SK-N-SH (cell line): ENCODE measurements around the gene CERS6. TPM values are rescaled to one million over a fixed set of nuclear protein-coding genes. Genes with fewer than 3 reads are reported as not detected.

Experiments
- CTCF ChIA-PET: fragments of 300-600, 350-600 bp; formaldehyde crosslinking; extraction: SDS; loops from one replicate; lab custom pipeline; 2021; lab: Yijun Ruan, JAX
- POLR2A ChIA-PET: fragments of 350-600 bp; sonication (Branson Sonifier 250); formaldehyde crosslinking; extraction: SDS; loops from one replicate; lab custom pipeline; 2020; ENCODE audit warnings: antibody characterized with exemption, inconsistent platforms; lab: Yijun Ruan, JAX
- DNase-seq: peaks from one replicate; pipeline ENCODE4 v3.0.0; 2012
- H2AFZ ChIP-seq: fragments of 200-600 bp; sonication (generic); 2 replicates; pipeline ENCODE4 v1.8.1; 2016; ENCODE audit warnings: antibody characterized with exemption, mild to moderate bottlenecking, low read depth
- H3F3A ChIP-seq: fragments of 200-600 bp; sonication (generic); replicated peaks from 2 replicates; pipeline ENCODE3; 2016; ENCODE audit warnings: antibody characterized with exemption, mild to moderate bottlenecking; ENCODE audit not compliant: insufficient read depth
- H3K27ac ChIP-seq, 2 experiments: fragments of 200-500 bp in 1 of 2; fragments of 200-600 bp in 1 of 2; sonication (Bioruptor generic) in 1 of 2; sonication (generic), shearing (Covaris generic) in 1 of 2; 2 replicates each; pipeline versions ENCODE4 v1.5.1 to v1.6.1; 2014 to 2016; ENCODE audit warnings: low read depth in 2 of 2, inconsistent platforms in 1 of 2, low read length in 1 of 2, mild to moderate bottlenecking in 1 of 2, mixed read lengths in 1 of 2
- H3K27me3 ChIP-seq: fragments of 200-600 bp; sonication (generic), shearing (Covaris generic); 2 replicates; pipeline ENCODE4 v1.6.1; 2016; ENCODE audit warnings: mixed run types; ENCODE audit not compliant: insufficient read depth
- H3K36me3 ChIP-seq, 2 experiments: fragments of 200-500 bp in 1 of 2; fragments of 200-600 bp in 1 of 2; sonication (Bioruptor generic) in 1 of 2; sonication (generic) in 1 of 2; replicated peaks in 1 of 2; 2 replicates each; pipeline versions ENCODE3 to v1.5.1; 2014 to 2016; ENCODE audit warnings: low read length in 1 of 2, mild to moderate bottlenecking in 1 of 2; ENCODE audit not compliant: insufficient read depth in 2 of 2, control insufficient read depth in 1 of 2
- H3K4me1 ChIP-seq, 2 experiments: fragments of 200-500 bp in 1 of 2; fragments of 200-600 bp in 1 of 2; sonication (Bioruptor generic) in 1 of 2; sonication (generic), shearing (Covaris generic) in 1 of 2; 2 replicates each; pipeline versions ENCODE4 v1.5.1 to v1.6.1; 2014 to 2016; ENCODE audit warnings: low read depth in 1 of 2, low read length in 1 of 2, mixed run types in 1 of 2; ENCODE audit not compliant: insufficient read depth in 2 of 2, control insufficient read depth in 1 of 2
- H3K4me2 ChIP-seq: fragments of 200-600 bp; sonication (generic), shearing (Covaris generic); 2 replicates; pipeline ENCODE4 v1.6.1; 2017; ENCODE audit warnings: mixed run types
- H3K4me3 ChIP-seq, 2 experiments: fragments of 200-500 bp in 1 of 2; fragments of 200-600 bp in 1 of 2; sonication (Bioruptor generic) in 1 of 2; sonication (generic), shearing (Covaris generic) in 1 of 2; 2 replicates each; pipeline versions ENCODE4 v1.5.1 to v1.8.1; 2014 to 2016; ENCODE audit warnings: low read depth in 2 of 2, inconsistent platforms in 1 of 2, low read length in 1 of 2, mild to moderate bottlenecking in 1 of 2, mixed read lengths in 1 of 2, moderate library complexity in 1 of 2
- H3K79me2 ChIP-seq: fragments of 200-600 bp; sonication (generic); 2 replicates; pipeline ENCODE4 v1.8.1; 2017; ENCODE audit warnings: mild to moderate bottlenecking; ENCODE audit not compliant: insufficient read depth
- H3K9ac ChIP-seq: fragments of 200-600 bp; sonication (generic); 2 replicates; pipeline ENCODE4 v1.6.1; 2017; ENCODE audit warnings: mixed run types
- H3K9me2 ChIP-seq: fragments of 200-600 bp; sonication (generic); 2 replicates; pipeline ENCODE4 v1.6.1; 2017; ENCODE audit warnings: mixed run types
- H3K9me3 ChIP-seq: fragments of 200-600 bp; sonication (generic); 2 replicates; pipeline ENCODE4 v1.6.1; 2017; ENCODE audit warnings: mixed run types, mild to moderate bottlenecking, moderate library complexity
- H4K20me1 ChIP-seq: fragments of 200-600 bp; sonication (generic); 2 replicates; pipeline ENCODE4 v1.6.1; 2017; ENCODE audit warnings: mild to moderate bottlenecking, mixed run types; ENCODE audit not compliant: insufficient read depth
- EZH2phosphoT487 ChIP-seq: fragments of 200-600 bp; sonication (generic); IDR thresholded peaks from 2 replicates; pipeline ENCODE4 v1.6.1; 2017; ENCODE audit warnings: low read depth, mixed run types, mild to moderate bottlenecking, antibody characterized with exemption, moderate library complexity, borderline replicate concordance
- GABPA ChIP-seq: IDR thresholded peaks from 2 replicates; pipeline ENCODE4 v1.4.0; 2012; ENCODE audit warnings: low read depth, mild to moderate bottlenecking
- MXI1 ChIP-seq: IDR thresholded peaks from 2 replicates; pipeline ENCODE4 v1.6.1; 2012; ENCODE audit warnings: mild to moderate bottlenecking, low read depth, low read length, improper control_type of control experiment
- RAD21 ChIP-seq: IDR thresholded peaks from 2 replicates; pipeline ENCODE4 v1.6.1; 2012; ENCODE audit warnings: mild to moderate bottlenecking, low read length
- RCOR1 ChIP-seq: fragments of 150-350 bp; IDR thresholded peaks from 2 replicates; pipeline ENCODE4 v1.6.1; 2017; ENCODE audit warnings: antibody characterized with exemption, low read length
- SMC3 ChIP-seq: IDR thresholded peaks from 2 replicates; pipeline ENCODE4 v1.6.1; 2012; ENCODE audit warnings: low read depth, low read length, improper control_type of control experiment
- TAF1 ChIP-seq: IDR thresholded peaks from 2 replicates; pipeline ENCODE4 v1.6.1; 2012; ENCODE audit warnings: low read depth, mild to moderate bottlenecking, low read length, moderate library complexity, borderline replicate concordance
- WGBS: methylation state at CpG from one replicate; pipeline ENCODE4 v1.1.6; 2017; ENCODE audit warnings: low lambda C conversion rate; 5-methylcytosine and 5-hydroxymethylcytosine counted together
- polyA plus RNA-seq, 3 experiments: library from polyadenylated mRNA; depleted of rRNA; stranded (reverse); fragments of >200 nt; gene quantifications; 2 replicates each; pipeline ENCODE4 v1.2.3, GENCODE V29; 2012
- TF ChIP-seq, protein P1 (sequence below): IDR thresholded peaks from 2 replicates; pipeline ENCODE4 v1.4.0; 2012; ENCODE audit warnings: low read depth, borderline replicate concordance
- TF ChIP-seq, protein P2 (sequence below): IDR thresholded peaks from 2 replicates; pipeline ENCODE4 v1.6.1; 2012; ENCODE audit warnings: mild to moderate bottlenecking, low read depth, low read length, moderate library complexity

Gene CERS6
- polyA plus RNA-seq, 1 of the 3 experiments (the other 2 are of a cell fraction): 1.8 TPM

GRCh38 chr2:168573128-168573903, 117.2 kb downstream of the CERS6 start:
- Histone ChIP-seq H3K4me3 (no peak overlapping the region), H3K9me3 (no peaks in the 10 kb centered on the region), H3K4me2 (no peak overlapping the region), H3K36me3 (no peaks in the 10 kb centered on the region), H3F3A (no peaks in the 10 kb centered on the region), H3K27ac (no peak overlapping the region), H4K20me1 (no peaks in the 10 kb centered on the region), H2AFZ (no peak overlapping the region), H3K9ac (no peak overlapping the region), H3K9me2 (no peaks in the 10 kb centered on the region), H3K27me3 (no peaks in the 10 kb centered on the region), H3K4me1 (peaks cover 0 to 15% of the 10 kb centered on the region in 2 experiments; a peak in 2 of 4 replicates), H3K79me2 (no peaks in the 10 kb centered on the region)
- ChIA-PET POLR2A (no interaction called here), CTCF (no interaction called here)
- DNase-seq: no peak
- TF ChIP-seq GABPA (no peak), SMC3 (no peak), RCOR1 (no peak), MXI1 (no peak), RAD21 (no peak), TAF1 (no peak), EZH2phosphoT487 (no peak)
- TF ChIP-seq, protein P1, sequence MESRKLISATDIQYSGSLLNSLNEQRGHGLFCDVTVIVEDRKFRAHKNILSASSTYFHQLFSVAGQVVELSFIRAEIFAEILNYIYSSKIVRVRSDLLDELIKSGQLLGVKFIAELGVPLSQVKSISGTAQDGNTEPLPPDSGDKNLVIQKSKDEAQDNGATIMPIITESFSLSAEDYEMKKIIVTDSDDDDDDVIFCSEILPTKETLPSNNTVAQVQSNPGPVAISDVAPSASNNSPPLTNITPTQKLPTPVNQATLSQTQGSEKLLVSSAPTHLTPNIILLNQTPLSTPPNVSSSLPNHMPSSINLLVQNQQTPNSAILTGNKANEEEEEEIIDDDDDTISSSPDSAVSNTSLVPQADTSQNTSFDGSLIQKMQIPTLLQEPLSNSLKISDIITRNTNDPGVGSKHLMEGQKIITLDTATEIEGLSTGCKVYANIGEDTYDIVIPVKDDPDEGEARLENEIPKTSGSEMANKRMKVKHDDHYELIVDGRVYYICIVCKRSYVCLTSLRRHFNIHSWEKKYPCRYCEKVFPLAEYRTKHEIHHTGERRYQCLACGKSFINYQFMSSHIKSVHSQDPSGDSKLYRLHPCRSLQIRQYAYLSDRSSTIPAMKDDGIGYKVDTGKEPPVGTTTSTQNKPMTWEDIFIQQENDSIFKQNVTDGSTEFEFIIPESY: no peak
- TF ChIP-seq, protein P2, sequence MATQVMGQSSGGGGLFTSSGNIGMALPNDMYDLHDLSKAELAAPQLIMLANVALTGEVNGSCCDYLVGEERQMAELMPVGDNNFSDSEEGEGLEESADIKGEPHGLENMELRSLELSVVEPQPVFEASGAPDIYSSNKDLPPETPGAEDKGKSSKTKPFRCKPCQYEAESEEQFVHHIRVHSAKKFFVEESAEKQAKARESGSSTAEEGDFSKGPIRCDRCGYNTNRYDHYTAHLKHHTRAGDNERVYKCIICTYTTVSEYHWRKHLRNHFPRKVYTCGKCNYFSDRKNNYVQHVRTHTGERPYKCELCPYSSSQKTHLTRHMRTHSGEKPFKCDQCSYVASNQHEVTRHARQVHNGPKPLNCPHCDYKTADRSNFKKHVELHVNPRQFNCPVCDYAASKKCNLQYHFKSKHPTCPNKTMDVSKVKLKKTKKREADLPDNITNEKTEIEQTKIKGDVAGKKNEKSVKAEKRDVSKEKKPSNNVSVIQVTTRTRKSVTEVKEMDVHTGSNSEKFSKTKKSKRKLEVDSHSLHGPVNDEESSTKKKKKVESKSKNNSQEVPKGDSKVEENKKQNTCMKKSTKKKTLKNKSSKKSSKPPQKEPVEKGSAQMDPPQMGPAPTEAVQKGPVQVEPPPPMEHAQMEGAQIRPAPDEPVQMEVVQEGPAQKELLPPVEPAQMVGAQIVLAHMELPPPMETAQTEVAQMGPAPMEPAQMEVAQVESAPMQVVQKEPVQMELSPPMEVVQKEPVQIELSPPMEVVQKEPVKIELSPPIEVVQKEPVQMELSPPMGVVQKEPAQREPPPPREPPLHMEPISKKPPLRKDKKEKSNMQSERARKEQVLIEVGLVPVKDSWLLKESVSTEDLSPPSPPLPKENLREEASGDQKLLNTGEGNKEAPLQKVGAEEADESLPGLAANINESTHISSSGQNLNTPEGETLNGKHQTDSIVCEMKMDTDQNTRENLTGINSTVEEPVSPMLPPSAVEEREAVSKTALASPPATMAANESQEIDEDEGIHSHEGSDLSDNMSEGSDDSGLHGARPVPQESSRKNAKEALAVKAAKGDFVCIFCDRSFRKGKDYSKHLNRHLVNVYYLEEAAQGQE: no peak
- whole genome bisulfite sequencing: 91% methylated on average over 1 of the region's 1 CpG
